ENCODE results near the gene IL11.

Gene IL11

DNA sequence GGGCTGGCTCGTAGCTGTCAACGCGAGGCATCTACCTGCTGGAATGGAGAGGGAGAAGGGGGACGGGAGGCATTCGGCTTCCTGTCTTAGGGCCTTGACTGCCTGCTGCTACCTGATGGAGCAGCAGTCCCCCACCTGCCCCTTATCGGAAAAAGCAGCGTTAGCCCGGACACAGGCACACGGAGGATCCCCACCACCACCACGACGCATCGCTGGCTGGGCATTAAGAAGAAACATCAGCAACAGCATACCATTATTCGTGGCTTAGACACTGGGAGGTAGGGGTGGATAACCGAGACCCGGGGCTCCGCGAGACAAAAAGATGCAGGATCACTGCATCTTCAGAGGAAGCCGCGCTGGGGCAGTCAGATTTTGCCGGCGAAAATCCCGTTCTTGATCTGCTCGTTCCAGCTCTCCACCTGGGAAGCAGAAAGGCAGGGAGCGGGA lies 16.9 kb downstream of the IL11 start:
- CTCF ChIA-PET: no interaction called here
- POLR2A ChIA-PET: no interaction called here
- DNase-seq (ENCODE audit: extremely low spot score): no peak
- TF ChIP-seq, protein P1, sequence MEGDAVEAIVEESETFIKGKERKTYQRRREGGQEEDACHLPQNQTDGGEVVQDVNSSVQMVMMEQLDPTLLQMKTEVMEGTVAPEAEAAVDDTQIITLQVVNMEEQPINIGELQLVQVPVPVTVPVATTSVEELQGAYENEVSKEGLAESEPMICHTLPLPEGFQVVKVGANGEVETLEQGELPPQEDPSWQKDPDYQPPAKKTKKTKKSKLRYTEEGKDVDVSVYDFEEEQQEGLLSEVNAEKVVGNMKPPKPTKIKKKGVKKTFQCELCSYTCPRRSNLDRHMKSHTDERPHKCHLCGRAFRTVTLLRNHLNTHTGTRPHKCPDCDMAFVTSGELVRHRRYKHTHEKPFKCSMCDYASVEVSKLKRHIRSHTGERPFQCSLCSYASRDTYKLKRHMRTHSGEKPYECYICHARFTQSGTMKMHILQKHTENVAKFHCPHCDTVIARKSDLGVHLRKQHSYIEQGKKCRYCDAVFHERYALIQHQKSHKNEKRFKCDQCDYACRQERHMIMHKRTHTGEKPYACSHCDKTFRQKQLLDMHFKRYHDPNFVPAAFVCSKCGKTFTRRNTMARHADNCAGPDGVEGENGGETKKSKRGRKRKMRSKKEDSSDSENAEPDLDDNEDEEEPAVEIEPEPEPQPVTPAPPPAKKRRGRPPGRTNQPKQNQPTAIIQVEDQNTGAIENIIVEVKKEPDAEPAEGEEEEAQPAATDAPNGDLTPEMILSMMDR (IDR thresholded peaks at IDR 0.05; ENCODE audit: control extremely low read depth, extremely low read depth, low read depth, missing control alignments): no peak

DNA sequence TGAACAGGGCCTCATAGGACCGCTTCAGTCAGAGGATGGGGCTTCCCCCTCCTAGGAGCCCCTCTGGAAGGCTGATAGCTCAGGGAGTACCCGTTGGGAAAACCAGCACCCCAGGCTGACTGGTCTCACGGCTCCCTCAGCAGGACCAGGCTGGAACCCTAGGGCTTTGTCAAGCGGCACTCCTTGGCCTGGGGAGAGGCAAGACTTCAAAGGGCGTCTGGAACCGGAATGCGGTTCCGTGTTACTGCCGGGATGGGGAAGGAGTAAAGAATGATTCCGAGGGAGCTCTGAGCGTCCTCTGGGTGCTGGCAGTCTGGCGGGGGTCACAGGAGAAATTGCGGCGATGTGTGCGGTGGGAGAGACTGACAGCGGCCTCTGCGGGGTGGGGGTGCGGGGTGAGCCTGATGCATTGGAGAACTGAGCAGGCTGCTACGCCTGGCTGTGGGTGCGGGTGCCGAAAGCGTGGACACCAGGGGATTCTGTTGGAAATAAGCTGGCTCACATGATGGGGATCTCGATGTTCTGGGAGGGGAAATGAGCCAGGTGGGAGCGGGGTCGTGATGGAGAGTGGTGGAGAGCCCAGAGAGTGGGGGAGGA lies 17.6 kb downstream of the IL11 start:
- TF ChIP-seq, protein P1 (IDR thresholded peaks at IDR 0.05; ENCODE audit: control extremely low read depth, extremely low read depth, low read depth, missing control alignments): no peak
- POLR2A ChIA-PET: no interaction called here
- CTCF ChIA-PET: no interaction called here
- no peak for DNase-seq (ENCODE audit: extremely low spot score)

DNA sequence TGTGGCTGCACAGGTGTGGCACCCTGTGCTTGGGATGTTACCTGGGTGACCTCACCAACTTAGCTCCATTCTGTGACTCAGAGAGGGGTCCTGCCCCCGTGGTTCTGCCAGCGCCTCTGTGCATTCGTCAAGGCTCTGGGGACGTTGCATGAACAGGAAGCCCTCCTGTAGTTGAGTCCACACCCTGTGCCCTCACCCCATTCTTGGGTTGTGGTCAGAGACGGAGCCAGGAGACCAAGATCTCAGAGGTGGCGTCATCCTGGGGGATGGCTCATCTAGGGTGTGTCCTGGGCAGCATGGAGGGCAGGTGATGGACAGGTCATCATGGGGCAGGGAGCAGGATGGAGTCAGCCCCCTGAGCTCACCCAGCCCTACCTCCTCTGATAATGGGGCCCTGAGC lies 18.2 kb downstream of the IL11 start:
- CTCF ChIA-PET: no interaction called here
- DNase-seq (ENCODE audit: extremely low spot score): no peak
- POLR2A ChIA-PET: no interaction called here
- TF ChIP-seq, protein P1 (IDR thresholded peaks at IDR 0.05; ENCODE audit: control extremely low read depth, extremely low read depth, low read depth, missing control alignments): no peak

DNA sequence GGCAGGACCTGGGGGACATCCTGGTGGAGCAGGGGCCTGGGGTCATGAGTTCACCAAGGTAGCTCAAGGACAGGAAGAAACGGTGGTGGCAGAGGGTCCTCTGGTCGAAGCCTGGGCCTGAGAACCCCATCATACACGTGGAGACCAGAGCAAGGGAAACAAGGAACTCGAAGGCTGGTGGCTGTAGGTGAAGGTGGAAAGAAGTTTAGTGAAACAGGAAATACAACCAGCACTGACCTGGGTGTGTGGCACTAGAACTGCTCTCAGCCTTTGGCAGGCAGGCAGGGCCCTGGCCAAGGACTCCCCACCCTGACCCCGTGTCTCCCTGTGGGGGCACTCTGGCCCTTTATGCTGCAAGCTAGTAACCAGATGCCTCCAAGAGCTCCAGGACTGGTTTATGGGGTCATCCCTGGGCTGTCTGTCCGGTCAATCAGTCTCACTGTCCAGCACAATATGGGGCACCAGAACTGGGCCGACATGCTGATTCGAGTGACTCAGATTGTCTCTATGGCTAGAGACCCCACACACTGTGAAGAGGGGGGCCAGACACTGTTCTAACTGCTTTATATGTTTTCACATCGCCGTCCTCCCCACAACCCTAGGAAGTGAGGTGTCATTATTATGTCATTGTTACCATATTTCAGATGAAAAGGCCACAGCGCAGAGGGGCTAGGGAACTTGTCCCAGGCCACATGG lies 19.5 kb downstream of the IL11 start:
- ChIA-PET CTCF (interaction anchor here (1.0 to 1.2 kb wide), 3 partner anchors 14 to 50 kb away, joined by 3 read pairs; no protein-coding TSS in a partner anchor), POLR2A (interaction anchor here (1.0 kb wide), 1 partner anchor 11 kb away, joined by 3 read pairs; the partner anchor contains the start of gene KMT5C)
- TF ChIP-seq, protein P1 (IDR thresholded peaks at IDR 0.05; ENCODE audit: control extremely low read depth, extremely low read depth, low read depth, missing control alignments): no peak
- DNase-seq (ENCODE audit: extremely low spot score): no peak

DNA sequence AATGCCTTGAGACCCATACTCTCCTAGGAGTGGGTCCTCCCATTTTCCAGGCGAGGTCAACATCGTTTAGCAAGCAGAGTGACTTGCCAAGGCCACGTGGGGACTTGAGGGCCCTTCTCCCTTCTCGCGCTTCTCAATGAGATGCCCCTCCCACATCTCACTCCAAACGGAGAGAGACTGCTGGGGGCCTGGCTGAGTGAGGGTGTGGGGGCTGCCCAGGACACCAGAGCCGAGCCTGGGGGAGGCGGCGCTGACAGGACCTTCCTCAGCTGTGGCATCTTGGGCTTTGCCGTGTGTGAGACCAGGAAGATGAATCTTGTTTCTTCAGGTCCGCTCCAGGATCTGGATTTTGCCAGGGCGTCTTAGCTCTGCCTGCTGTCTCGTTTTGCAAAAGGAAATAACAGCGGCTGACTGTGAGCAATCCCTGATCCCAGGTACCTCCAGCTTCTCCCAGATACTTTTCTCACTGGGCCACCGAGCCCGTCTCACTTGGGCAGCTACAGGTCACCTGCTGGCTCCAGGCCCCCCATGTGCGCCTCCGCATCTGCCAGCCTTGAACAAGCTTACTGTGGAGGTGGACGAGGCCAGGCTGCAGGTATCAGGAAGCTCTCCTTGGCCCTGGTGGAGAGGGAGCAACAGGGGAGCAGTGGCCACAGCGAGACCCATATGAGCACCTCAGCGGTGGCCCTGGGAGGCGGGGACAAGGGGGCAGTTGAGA lies 21.8 kb downstream of the IL11 start:
- TF ChIP-seq, protein P1 (IDR thresholded peaks at IDR 0.05; ENCODE audit: control extremely low read depth, extremely low read depth, low read depth, missing control alignments): no peak
- CTCF ChIA-PET: interaction anchor here (0.8 to 1.4 kb wide), 5 partner anchors 9 to 189 kb away, joined by 3 to 5 read pairs (median 3); partner anchors contain the start of gene KMT5C
- POLR2A ChIA-PET: no interaction called here
- no peak for DNase-seq (ENCODE audit: extremely low spot score)

DNA sequence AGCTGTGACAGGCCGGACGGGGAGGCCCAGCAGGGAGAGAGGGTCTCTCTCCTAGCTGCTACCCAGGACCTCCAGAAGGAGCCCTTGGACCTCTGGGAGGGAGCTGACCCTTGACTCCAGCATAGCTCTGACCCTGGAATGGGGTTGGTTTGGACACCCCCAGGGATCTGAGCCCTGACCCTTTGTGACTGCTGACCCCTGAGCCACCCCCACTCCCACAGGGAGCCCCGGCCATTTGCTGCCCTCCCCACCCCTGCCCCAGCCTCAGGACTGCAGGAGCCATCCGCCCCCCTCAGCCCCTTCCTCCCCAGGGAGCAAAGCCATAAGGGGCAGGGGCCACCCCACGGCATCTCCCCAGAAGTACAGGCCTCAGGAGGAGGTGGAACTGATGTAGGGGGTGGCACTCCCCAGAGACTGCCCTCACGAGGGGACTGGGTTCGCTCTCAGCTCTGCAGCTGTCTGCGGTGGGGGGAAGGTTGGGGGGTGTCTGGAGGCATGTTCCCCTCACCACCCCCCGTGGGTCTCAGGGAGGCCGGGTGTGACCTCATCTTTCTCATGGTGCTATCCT lies 22.7 kb downstream of the IL11 start:
- ChIA-PET POLR2A (interaction anchor here (0.6 kb wide), 1 partner anchor 9 kb away, joined by 4 read pairs; no protein-coding TSS in a partner anchor), CTCF (interaction anchor here (1.4 kb wide), 1 partner anchor 71 kb away, joined by 3 read pairs; no protein-coding TSS in a partner anchor)
- no peak for DNase-seq (ENCODE audit: extremely low spot score)
- TF ChIP-seq, protein P1 (IDR thresholded peaks at IDR 0.05; ENCODE audit: control extremely low read depth, extremely low read depth, low read depth, missing control alignments): no peak
